GM19395 (cell line): ENCODE data around the gene PTPN2.

ENCODE experiments used
- ATAC-seq: cut with Tn5 transposase; IDR thresholded peaks from one replicate; pipeline ENCODE4 v1.9.1; 2021; ENCODE audit warnings: mild to moderate bottlenecking, moderate library complexity; ENCODE audit not compliant: unreplicated experiment

PTPN2 gene

GRCh38 chr18:12750076-12750714 lies 133.8 kb downstream of the PTPN2 start:
- ATAC-seq: no peak

DNA sequence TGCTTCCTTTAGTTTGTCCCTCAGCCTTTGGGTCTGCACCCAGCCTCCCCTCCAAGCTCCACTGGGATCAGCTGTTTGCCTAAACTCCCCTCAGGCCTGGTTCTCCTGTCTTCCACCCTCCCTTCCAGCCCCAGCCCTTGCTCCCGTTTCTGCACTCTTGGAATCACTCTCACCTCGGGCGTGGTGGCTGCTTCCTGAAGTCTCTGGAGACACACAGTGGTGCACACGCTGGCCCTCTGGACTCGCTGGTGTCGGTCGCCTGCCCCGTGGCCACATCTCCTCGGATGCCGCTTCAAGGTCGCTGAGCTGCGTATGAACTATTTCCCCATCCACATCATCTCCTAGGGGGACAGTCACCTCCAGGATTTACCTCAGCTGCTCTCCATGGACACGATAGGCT lies 134.9 kb downstream of the PTPN2 start:
- no peak for ATAC-seq

DNA sequence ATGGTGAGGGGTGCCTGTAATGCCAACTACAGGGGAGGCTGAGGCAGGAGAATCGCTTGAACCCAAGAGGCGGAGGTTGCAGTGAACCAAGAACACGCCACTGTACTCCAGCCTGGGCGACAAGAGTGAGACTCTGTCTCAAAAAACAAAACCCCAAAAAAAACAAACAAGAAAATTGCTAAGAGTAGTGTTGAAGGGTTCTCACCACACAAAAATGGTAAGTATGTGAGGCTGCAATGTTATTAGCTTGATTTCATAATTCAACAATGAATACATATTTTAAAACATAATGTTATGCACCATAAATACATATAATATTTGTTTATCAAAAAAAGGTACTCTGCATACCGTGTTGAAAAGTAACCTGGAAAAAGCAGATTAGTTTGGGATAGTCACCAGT lies 135.4 kb downstream of the PTPN2 start:
- ATAC-seq: no peak

DNA sequence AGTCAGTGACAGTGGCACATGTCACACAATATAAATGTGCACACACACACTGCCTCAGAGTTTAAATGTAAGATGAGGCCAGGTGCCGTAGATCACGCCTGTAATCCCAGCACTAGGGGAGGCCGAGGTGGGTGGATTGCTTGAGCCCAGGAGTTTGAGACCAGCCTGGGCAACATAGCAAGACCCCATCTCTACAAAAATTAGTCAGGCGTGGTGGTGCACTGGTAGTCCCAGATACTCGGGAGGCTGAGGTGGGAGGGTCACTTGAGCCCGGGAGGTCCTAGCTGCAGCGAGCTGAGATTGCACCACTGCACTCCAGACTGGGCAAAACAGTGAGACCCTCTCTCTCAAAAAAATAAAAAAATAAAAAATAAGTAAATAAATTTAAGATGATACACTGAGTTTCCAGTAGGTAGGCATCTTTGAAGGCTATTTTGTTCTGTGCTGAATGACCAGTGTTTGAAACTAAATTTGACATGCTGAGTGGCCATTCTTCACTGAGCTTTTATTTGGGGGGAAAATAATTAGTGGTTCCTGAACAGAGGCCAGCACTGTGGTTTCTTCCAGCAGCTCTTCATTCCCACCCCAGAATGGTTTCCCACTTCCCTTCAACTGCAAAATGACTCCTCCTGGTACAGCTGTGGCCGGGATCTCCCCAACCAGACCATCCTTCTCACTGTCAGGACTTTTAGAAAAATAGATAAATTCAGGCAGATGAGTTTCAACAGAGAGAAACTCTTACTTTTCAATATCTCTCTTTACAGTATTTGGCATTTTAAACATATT lies 136.3 kb downstream of the PTPN2 start:
- no peak for ATAC-seq

DNA sequence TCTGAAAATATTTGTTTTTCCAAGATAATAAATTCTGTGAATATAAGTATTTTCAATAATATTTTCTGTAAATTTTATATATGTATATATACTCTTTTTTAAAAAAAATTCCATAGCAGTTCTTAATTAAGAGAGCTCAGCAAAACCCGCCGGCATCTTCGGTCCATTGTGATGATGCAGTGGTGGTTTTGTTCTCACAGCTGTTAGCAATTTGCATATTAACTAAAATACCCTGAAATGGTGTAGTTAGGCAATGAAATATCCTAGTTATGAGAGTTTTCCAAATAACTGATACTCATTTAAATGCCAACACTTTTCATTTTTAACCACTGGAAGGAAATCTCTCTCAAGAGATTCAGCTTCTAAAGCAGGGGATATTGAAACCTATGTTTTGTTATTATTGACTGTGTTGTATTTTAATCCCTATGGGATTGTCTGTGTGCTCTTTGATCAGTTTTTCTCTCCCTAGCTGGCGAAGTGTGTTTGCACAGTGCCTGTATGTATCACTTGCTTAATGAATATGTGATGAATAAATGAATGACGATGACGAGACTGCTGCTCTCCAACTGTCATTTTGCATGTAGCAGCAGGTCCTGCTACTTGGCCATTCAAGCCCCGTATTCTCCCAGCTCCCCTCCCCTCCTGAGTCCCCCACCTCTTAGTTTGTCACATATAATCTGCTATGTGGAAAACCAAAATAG lies 138.8 kb downstream of the PTPN2 start:
- no peak for ATAC-seq

- no peak for ATAC-seq
These were observed 139.9 kb downstream of the PTPN2 start for GRCh38 chr18:12744103-12744502.

- ATAC-seq: no peak
These were observed 141.6 kb downstream of the PTPN2 start for GRCh38 chr18:12742453-12742852.
